ENCODE results near the gene SNX33. TPM values are rescaled to one million over a fixed set of nuclear protein-coding genes. Genes with fewer than 3 reads are reported as not detected.
"Not testable (repeated sequence)": the region's sequence is repeated elsewhere in the genome, so short reads cannot be mapped to it uniquely, and the experiment has no call there.

SNX33 gene
- total and polyA plus RNA-seq, 2 donors (not counting 1 experiment from before 2014, with no cell fraction given): 0.22 to 0.59 TPM

DNA sequence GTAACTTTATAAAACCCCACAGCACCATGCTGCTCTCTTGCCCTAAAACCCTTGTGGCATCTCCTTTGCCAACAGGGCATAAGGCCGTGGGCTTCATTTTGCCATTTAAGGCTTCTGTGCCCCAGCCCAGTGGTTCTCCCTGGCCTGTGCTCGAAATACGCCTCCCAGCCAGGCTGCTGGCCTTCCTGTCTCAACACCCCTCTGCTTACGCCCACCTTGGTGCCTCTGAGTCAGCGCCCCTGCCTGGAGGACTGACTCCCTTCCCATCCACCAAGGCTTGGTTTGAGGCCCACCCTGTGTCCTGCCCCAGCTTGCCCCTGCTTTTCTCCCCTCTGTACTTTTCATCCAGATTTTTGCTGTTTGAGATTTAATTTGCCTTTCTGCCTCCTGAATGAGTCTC, 63.2 kb downstream of the SNX33 start:
- CTCF ChIA-PET; ATAC-seq (ENCODE audit: low read depth); H3K9me3 Mint-ChIP-seq (ENCODE audit: insufficient read depth); POLR2A ChIA-PET; H3K36me3 ChIP-seq (replicated peaks in 1 of 2; ENCODE audit: control extremely low read depth in 1 of 2, control insufficient read depth in 1 of 2, extremely low read depth in 1 of 2, insufficient read depth in 2 of 2, low read length in 1 of 2); H3K4me1 Mint-ChIP-seq; H3K9me3 ChIP-seq (ENCODE audit: control extremely low read depth in 1 of 3, control insufficient read depth in 2 of 3, insufficient read depth in 1 of 3, low read length in 2 of 3); intact Hi-C loops (cut with micrococcal nuclease); H4K20me1 ChIP-seq (ENCODE audit: control insufficient read depth, insufficient read depth, low read length, poor library complexity, severe bottlenecking); DNase-seq; H3K9ac ChIP-seq (ENCODE audit: low read length); H3K27ac Mint-ChIP-seq; H2AFZ ChIP-seq (ENCODE audit: insufficient read depth, low read depth, low read length, poor library complexity, severe bottlenecking); H3K27ac ChIP-seq (ENCODE audit: low read length in 2 of 2); H3K4me3 Mint-ChIP-seq; H3K4me3 ChIP-seq (ENCODE audit: control extremely low read depth in 1 of 5, extremely low read depth in 1 of 5, insufficient read depth in 1 of 5, low read depth in 2 of 5, low read length in 4 of 5); H3K79me2 ChIP-seq (ENCODE audit: control insufficient read depth, insufficient read depth, low read length); H3K4me2 ChIP-seq (replicated peaks; ENCODE audit: low read depth, low read length, poor library complexity, severe bottlenecking); H3K4me1 ChIP-seq (ENCODE audit: control insufficient read depth in 2 of 2, insufficient read depth in 2 of 2, low read length in 2 of 2): not testable (repeated sequence)
- H3K27me3 ChIP-seq (replicated peaks in 1 of 4; ENCODE audit: control extremely low read depth in 1 of 4, control insufficient read depth in 3 of 4, insufficient read depth in 4 of 4, low read length in 3 of 4): peaks cover 0 to 20% (median 9%) of the 10 kb centered on the region in 4 experiments
- no CpG with 5 or more reads among the region's 5 CpGs for whole genome bisulfite sequencing (ENCODE audit: insufficient coverage)
- peaks cover 16% of the 10 kb centered on the region for H3K27me3 Mint-ChIP-seq

DNA sequence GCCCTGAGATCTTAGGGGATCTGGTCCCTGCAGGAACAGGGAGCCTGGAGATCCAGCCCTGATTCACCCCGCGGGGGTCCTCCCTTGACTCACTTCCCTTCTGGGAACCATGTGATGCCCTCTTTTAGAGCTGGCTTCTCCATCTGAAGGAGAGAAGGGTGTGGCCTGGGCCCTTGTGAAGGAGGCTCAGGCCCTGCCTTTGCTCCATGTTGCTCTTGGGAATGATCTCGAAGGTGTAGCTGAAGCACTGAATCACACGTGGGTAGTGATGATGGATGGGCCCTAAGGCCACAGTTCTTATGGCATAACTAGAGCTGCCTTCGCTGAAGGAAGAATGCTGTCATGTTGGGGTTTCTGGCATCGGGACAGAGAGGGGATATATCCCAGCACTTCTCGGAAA, 63.8 kb downstream of the SNX33 start:
- H3K27me3 ChIP-seq (replicated peaks in 1 of 4; ENCODE audit: control extremely low read depth in 1 of 4, control insufficient read depth in 3 of 4, insufficient read depth in 4 of 4, low read length in 3 of 4): peaks cover 0 to 20% (median 9%) of the 10 kb centered on the region in 4 experiments
- H3K9me3 ChIP-seq (ENCODE audit: control extremely low read depth in 1 of 3, control insufficient read depth in 2 of 3, insufficient read depth in 1 of 3, low read length in 2 of 3); H4K20me1 ChIP-seq (ENCODE audit: control insufficient read depth, insufficient read depth, low read length, poor library complexity, severe bottlenecking); H3K4me1 Mint-ChIP-seq; CTCF ChIA-PET; H3K27ac ChIP-seq (ENCODE audit: low read length in 2 of 2); H3K4me3 Mint-ChIP-seq; ATAC-seq (ENCODE audit: low read depth); POLR2A ChIA-PET; intact Hi-C loops (cut with micrococcal nuclease); H2AFZ ChIP-seq (ENCODE audit: insufficient read depth, low read depth, low read length, poor library complexity, severe bottlenecking); H3K4me1 ChIP-seq (ENCODE audit: control insufficient read depth in 2 of 2, insufficient read depth in 2 of 2, low read length in 2 of 2); H3K79me2 ChIP-seq (ENCODE audit: control insufficient read depth, insufficient read depth, low read length); H3K9ac ChIP-seq (ENCODE audit: low read length); DNase-seq; H3K27ac Mint-ChIP-seq; H3K9me3 Mint-ChIP-seq (ENCODE audit: insufficient read depth); H3K36me3 ChIP-seq (replicated peaks in 1 of 2; ENCODE audit: control extremely low read depth in 1 of 2, control insufficient read depth in 1 of 2, extremely low read depth in 1 of 2, insufficient read depth in 2 of 2, low read length in 1 of 2); H3K4me2 ChIP-seq (replicated peaks; ENCODE audit: low read depth, low read length, poor library complexity, severe bottlenecking); H3K4me3 ChIP-seq (ENCODE audit: control extremely low read depth in 1 of 5, extremely low read depth in 1 of 5, insufficient read depth in 1 of 5, low read depth in 2 of 5, low read length in 4 of 5): not testable (repeated sequence)
- WGBS (ENCODE audit: insufficient coverage): 89% methylated on average over 5 of the region's 7 CpGs
- peaks cover 16% of the 10 kb centered on the region for H3K27me3 Mint-ChIP-seq

Other genes starting within 250 kb of the SNX33 start
- gene SIN3A, start 196.2 kb upstream of the SNX33 start, total RNA-seq: 153 and 161 TPM in 2 replicates
- 32.0 and 47.9 TPM in 2 replicates for gene SIN3A, start 196.2 kb upstream of the SNX33 start, polyA plus RNA-seq
- gene PTPN9, start 68.6 kb upstream of the SNX33 start, total RNA-seq: 15.5 and 19.9 TPM in 2 replicates
- gene PTPN9, start 68.6 kb upstream of the SNX33 start, polyA plus RNA-seq: 8.3 and 11.8 TPM in 2 replicates
- 19.6 and 23.5 TPM in 2 replicates for gene SNUPN, start 22.2 kb upstream of the SNX33 start, total RNA-seq
- 10.5 and 10.8 TPM in 2 replicates for gene SNUPN, start 22.2 kb upstream of the SNX33 start, polyA plus RNA-seq
- 60.8 and 62.9 TPM in 2 replicates for gene IMP3, start 7.7 kb upstream of the SNX33 start, total RNA-seq
- 55.3 and 85.1 TPM in 2 replicates for gene IMP3, start 7.7 kb upstream of the SNX33 start, polyA plus RNA-seq
- 0.15 and 0.17 TPM in 2 replicates for gene CSPG4, start 64.9 kb downstream of the SNX33 start, total RNA-seq
- gene CSPG4, start 64.9 kb downstream of the SNX33 start, polyA plus RNA-seq: 0.03 TPM in 1 of 2 replicates, not detected in the other
- 31.2 and 33.6 TPM in 2 replicates for gene UBE2Q2, start 195.5 kb downstream of the SNX33 start, total RNA-seq
- 11.4 and 14.7 TPM in 2 replicates for gene UBE2Q2, start 195.5 kb downstream of the SNX33 start, polyA plus RNA-seq